K562 (cell line): ENCODE measurements around the gene DNMT1. TPM values are rescaled to one million over a fixed set of nuclear protein-coding genes. Genes with fewer than 3 reads are reported as not detected.
A peak's percentile ranks its signal among the peaks of the same experiment; 100 is the strongest.

Experiments
- COPS2 ChIP-seq: fragments of 450-650 bp; conservative IDR thresholded peaks from 2 replicates; pipeline ENCODE4 v1.6.1; 2016; ENCODE audit warnings: mild to moderate bottlenecking, moderate library complexity
- ELF1 ChIP-seq: fragments of 200-800 bp; sonication (Bioruptor generic); IDR thresholded peaks from 2 replicates; pipeline ENCODE4 v1.6.1; 2016; ENCODE audit warnings: missing genetic modification characterization, missing compliant biosample characterization
- GTF2B ChIP-seq: IDR thresholded peaks from 2 replicates; pipeline ENCODE4 v1.6.1; 2011; ENCODE audit not compliant: insufficient read length; ENCODE audit errors: extremely low read depth
- HDAC2 ChIP-seq: fragments of 450-650 bp; IDR thresholded peaks from 2 replicates; pipeline ENCODE4 v1.6.1; 2016; ENCODE audit warnings: mild to moderate bottlenecking
- KAT7 ChIP-seq: sonication (generic); formaldehyde crosslinking; IDR thresholded peaks from 2 replicates; pipeline ENCODE4 v1.8.0; 2022; ENCODE audit warnings: missing genetic modification reagents, mild to moderate bottlenecking, borderline replicate concordance
- KDM2B ChIP-seq: fragments of 250-450 bp; sonication (Bioruptor Pico); IDR thresholded peaks from 2 replicates; pipeline ENCODE4 v1.8.0; 2021; ENCODE audit warnings: mild to moderate bottlenecking, moderate library complexity
- MCM2 ChIP-seq: fragments of 450-650 bp; IDR thresholded peaks from 2 replicates; pipeline ENCODE4 v1.6.1; 2017; ENCODE audit warnings: low read depth, mild to moderate bottlenecking
- MLLT1 ChIP-seq, 2 experiments: fragments of 450-650 bp; IDR thresholded peaks; 2 replicates each; pipeline ENCODE4 v1.6.1; 2016
- NCOA4 ChIP-seq: fragments of 450-650 bp; IDR thresholded peaks from 2 replicates; pipeline ENCODE4 v1.6.1; 2018; ENCODE audit warnings: mild to moderate bottlenecking; ENCODE audit not compliant: partially characterized antibody
- NR0B1 ChIP-seq: fragments of 450-650 bp; IDR thresholded peaks from one replicate; pipeline ENCODE4 v1.6.1; 2018; ENCODE audit warnings: mild to moderate bottlenecking, moderate library complexity; ENCODE audit not compliant: partially characterized antibody
- PHB ChIP-seq: fragments of 250-450 bp; sonication (Bioruptor Pico); IDR thresholded peaks from 2 replicates; pipeline ENCODE4 v1.5.0; 2021
- TAF15 ChIP-seq: fragments of 200-400 bp; formaldehyde crosslinking; IDR thresholded peaks from 2 replicates; pipeline ENCODE4 v1.6.1; 2017; ENCODE audit warnings: mild to moderate bottlenecking, low read depth, low read length, moderate library complexity
- TAF9B ChIP-seq: fragments of 450-650 bp; IDR thresholded peaks from 2 replicates; pipeline ENCODE4 v1.6.1; 2018; ENCODE audit warnings: mild to moderate bottlenecking; ENCODE audit not compliant: partially characterized antibody
- TARDBP ChIP-seq: fragments of 450-650 bp; IDR thresholded peaks from 2 replicates; pipeline ENCODE4 v1.6.1; 2016
- TFAM ChIP-seq: fragments of 250-450 bp; sonication (Bioruptor Pico); conservative IDR thresholded peaks from 2 replicates; pipeline ENCODE4 v1.5.0; 2021; ENCODE audit warnings: mild to moderate bottlenecking, moderate library complexity
- THRA ChIP-seq: fragments of 450-650 bp; IDR thresholded peaks from 2 replicates; pipeline ENCODE4 v1.6.1; 2017; ENCODE audit warnings: mild to moderate bottlenecking, moderate library complexity
- U2AF1 ChIP-seq: fragments of 200-400 bp; formaldehyde crosslinking; optimal IDR thresholded peaks from 2 replicates; pipeline ENCODE3; 2017; ENCODE audit warnings: mild to moderate bottlenecking, low read depth, low read length, moderate library complexity
- XRCC5 ChIP-seq: fragments of 200-400 bp; formaldehyde crosslinking; IDR thresholded peaks from 2 replicates; pipeline ENCODE4 v1.6.1; 2017; ENCODE audit warnings: low read depth, mild to moderate bottlenecking, low read length
- ZBTB2 ChIP-seq: fragments of 450-650 bp; IDR thresholded peaks from 2 replicates; pipeline ENCODE4 v1.6.1; 2016; ENCODE audit warnings: antibody characterized with exemption
- ZNF12 ChIP-seq: sonication (generic); formaldehyde crosslinking; IDR thresholded peaks from 2 replicates; pipeline ENCODE4 v1.4.0; 2020; ENCODE audit warnings: mild to moderate bottlenecking, missing genetic modification reagents
- ZNF239 ChIP-seq: fragments of 250-450 bp; sonication (Bioruptor Pico); IDR thresholded peaks from 2 replicates; pipeline ENCODE4 v1.4.0; 2020; ENCODE audit warnings: mild to moderate bottlenecking
- ZNF311 ChIP-seq: fragments of 250-450 bp; sonication (Bioruptor Pico); IDR thresholded peaks from 2 replicates; pipeline ENCODE4 v1.4.0; 2020; ENCODE audit warnings: mild to moderate bottlenecking, moderate library complexity
- ZNF717 ChIP-seq: fragments of 250-450 bp; sonication (Bioruptor Pico); IDR thresholded peaks from 2 replicates; pipeline ENCODE4 v1.5.0; 2021
- ZNF740 ChIP-seq, 3 experiments: fragments of 200-800 bp in 1 of 3; sonication (Bioruptor generic) in 1 of 3; sonication (generic) in 1 of 3; formaldehyde crosslinking in 1 of 3; IDR thresholded peaks; 2 replicates each; pipeline versions ENCODE4 v1.6.1 to v1.8.0; 2016 to 2022; ENCODE audit warnings: mild to moderate bottlenecking in 2 of 3, missing compliant biosample characterization in 2 of 3, missing genetic modification characterization in 2 of 3, missing genetic modification reagents in 1 of 3
- polyA plus RNA-seq, 8 experiments: library from polyadenylated mRNA; depleted of rRNA in 4 of 8; stranded (reverse) in 5 of 8; unstranded in 3 of 8; fragments of >200 nt; fragmentation: Nextera tagmentation in 2 of 8; fragmentation: Illumina TruSeq in 1 of 8; extraction: Ambion mirVana in 2 of 8; extraction: Trizol in 1 of 8; gene quantifications; 2 replicates each; pipeline versions ENCODE4 v1.2.1 to v1.2.3, GENCODE V29; 2011 to 2014; ENCODE audit warnings: inconsistent platforms in 1 of 8, missing spikeins in 1 of 8
- total RNA-seq, 7 experiments: library from RNA; depleted of rRNA in 6 of 7; stranded (reverse); fragments of >200 nt in 6 of 7; fragmentation: Illumina TruSeq in 2 of 7; extraction: Trizol in 2 of 7; gene quantifications; 2 replicates each; pipeline versions ENCODE4 v1.2.1 to v1.2.3, GENCODE V29; 2011 to 2021; ENCODE audit warnings: low replicate concordance in 1 of 7

Gene DNMT1
- total and polyA plus RNA-seq, 9 of the 15 experiments (the other 6 are each of a cell fraction or from before 2014, with no cell fraction given), result 80.1 to 271 (median 121) TPM

GRCh38 chr19:10096615-10096963 lies 98.2 kb downstream of the DNMT1 start (continued):
- TF ChIP-seq TAF15 (no peak), KAT7 (CRISPR knock-in tag) (no peak), ZBTB2 (no peak), MLLT1 (IDR thresholded peaks at IDR 0.05) (peak in 1 of 2 experiments; percentile 75; a peak in 1 of 4 replicates), U2AF1 (no peak), ZNF717 (CRISPR knock-in tag) (no peak), NCOA4 (no peak), TFAM (CRISPR knock-in tag) (no peak), NR0B1 (no peak), PHB (CRISPR knock-in tag) (0 out of 2 replicates have a peak, but pooled peaks have one; percentile 47), ZNF239 (no peak), HDAC2 (0 out of 2 replicates have a peak, but pooled peaks have one; percentile 18), THRA (no peak), TARDBP (no peak), XRCC5 (no peak), MCM2 (no peak), KDM2B (no peak), GTF2B (no peak), ELF1 (tag) (no peak), ZNF740 (CRISPR knock-in tag; IDR thresholded peaks at IDR 0.05) (peak; percentile 28; the same call in 1 of the 2 replicates), ZNF740 (tag; IDR thresholded peaks at IDR 0.05) (no peak), TAF9B (no peak), ZNF311 (CRISPR knock-in tag) (0 out of 2 replicates have a peak, but pooled peaks have one; percentile 19), ZNF12 (CRISPR knock-in tag) (0 out of 2 replicates have a peak, but pooled peaks have one; percentile 22), COPS2 (no peak)
